HuH-7.5 (cell line): ENCODE results near the gene SRF.
"Not testable (repeated sequence)": the region's sequence is repeated elsewhere in the genome, so short reads cannot be mapped to it uniquely, and the experiment has no call there.

Experiments
- DNase-seq: peaks from one replicate; pipeline ENCODE4 v3.0.0; 2011; ENCODE audit warnings: low spot score

The SRF gene

GRCh38 chr6:43170931-43171706, at the start of gene SRF:
TSS of gene SRF (plus strand) at chr6:43171269. CDS start at chr6:43171657, 388 bp downstream.
- peak; percentile 84 for DNase-seq

- no peak for DNase-seq
These were observed 48.9 kb upstream of the SRF start for GRCh38 chr6:43122146-43122545.

GRCh38 chr6:43123461-43124314, 47.4 kb upstream of the SRF start:
- no peak for DNase-seq

GRCh38 chr6:43124481-43124880, 46.6 kb upstream of the SRF start:
- no peak for DNase-seq

GRCh38 chr6:43125119-43125518, 46.0 kb upstream of the SRF start:
- DNase-seq: no peak

GRCh38 chr6:43125555-43125954, 45.5 kb upstream of the SRF start:
- DNase-seq: no peak

GRCh38 chr6:43127180-43127579, 43.9 kb upstream of the SRF start:
- no peak for DNase-seq

GRCh38 chr6:43127877-43128276, 43.2 kb upstream of the SRF start:
- no peak for DNase-seq

- DNase-seq: no peak
These were observed 42.1 kb upstream of the SRF start for GRCh38 chr6:43128926-43129325.

- DNase-seq: peak; percentile 43
These were observed 41.5 kb upstream of the SRF start for GRCh38 chr6:43129434-43130194.

- DNase-seq: no peak
These were observed 40.6 kb upstream of the SRF start for GRCh38 chr6:43130429-43130828.

- not testable (repeated sequence) for DNase-seq
These were observed 39.7 kb upstream of the SRF start for GRCh38 chr6:43131379-43131778.

GRCh38 chr6:43138267-43138666, 32.8 kb upstream of the SRF start:
- DNase-seq: no peak

- DNase-seq: not testable (repeated sequence)
These were observed 31.1 kb upstream of the SRF start for GRCh38 chr6:43139973-43140372.

- no peak for DNase-seq
These were observed 29.4 kb upstream of the SRF start for GRCh38 chr6:43141644-43142043.

GRCh38 chr6:43142101-43142500, 29.0 kb upstream of the SRF start:
- DNase-seq: no peak

GRCh38 chr6:43143235-43144128, 27.6 kb upstream of the SRF start:
- peak; percentile 90 for DNase-seq

- no peak for DNase-seq
These were observed 26.2 kb upstream of the SRF start for GRCh38 chr6:43144879-43145278.

GRCh38 chr6:43146261-43146660, 24.8 kb upstream of the SRF start:
- no peak for DNase-seq

- no peak for DNase-seq
These were observed 24.1 kb upstream of the SRF start for GRCh38 chr6:43146709-43147688.
